NCI-H1092 (cell line): Measurements from ENCODE around the gene CENPP.
A peak's percentile ranks its signal among the peaks of the same experiment; 100 is the strongest.

Experiments
- DNase-seq: peaks from one replicate; lab custom pipeline; 2025; lab: John Stamatoyannopoulos, UW

CENPP gene

DNA sequence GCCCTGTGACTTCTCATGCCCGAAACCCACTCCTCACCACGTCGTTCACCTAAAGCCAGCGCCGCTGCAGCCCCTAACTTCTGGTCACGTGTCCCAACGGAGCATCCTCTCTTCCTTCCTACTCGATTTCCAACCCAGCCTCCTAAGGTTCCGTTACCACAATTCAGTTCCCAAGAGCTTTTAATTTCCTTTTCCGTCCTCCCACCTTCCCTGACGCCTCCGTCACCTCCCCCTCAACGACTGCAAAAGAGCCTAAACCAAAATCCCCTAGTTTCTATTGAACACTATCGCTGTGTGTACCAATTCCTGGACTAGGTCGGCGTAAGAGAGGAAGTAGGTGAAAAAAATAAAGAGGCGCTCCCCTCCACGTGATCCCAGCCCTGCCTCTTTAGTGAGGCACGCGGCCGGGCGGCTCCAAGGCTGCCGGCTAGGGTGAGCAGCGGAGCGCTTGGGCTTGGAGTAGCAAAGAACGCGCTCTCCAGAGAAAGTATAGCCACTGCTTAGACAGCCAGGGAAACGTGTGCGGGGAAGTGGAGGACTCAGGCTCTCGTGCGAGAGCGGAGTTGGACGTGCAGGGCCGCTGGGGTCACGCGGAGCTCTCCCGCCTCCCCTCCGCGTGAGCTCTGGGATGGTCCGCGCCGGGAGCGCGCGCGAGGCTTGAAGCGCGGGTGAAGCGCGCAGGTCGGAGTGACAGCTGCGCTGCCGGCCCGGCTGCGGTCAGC lies at the start of gene CENPP, which contains the start of gene NOL8:
CENPP (plus strand) TSS at position 685 of the 722 bp plus-strand sequence.
NOL8 (minus strand) TSS at position 82 of the 722 bp plus-strand sequence. CDS start 1,189 bp downstream, outside the sequence.
- peak; percentile 77 for DNase-seq

DNA sequence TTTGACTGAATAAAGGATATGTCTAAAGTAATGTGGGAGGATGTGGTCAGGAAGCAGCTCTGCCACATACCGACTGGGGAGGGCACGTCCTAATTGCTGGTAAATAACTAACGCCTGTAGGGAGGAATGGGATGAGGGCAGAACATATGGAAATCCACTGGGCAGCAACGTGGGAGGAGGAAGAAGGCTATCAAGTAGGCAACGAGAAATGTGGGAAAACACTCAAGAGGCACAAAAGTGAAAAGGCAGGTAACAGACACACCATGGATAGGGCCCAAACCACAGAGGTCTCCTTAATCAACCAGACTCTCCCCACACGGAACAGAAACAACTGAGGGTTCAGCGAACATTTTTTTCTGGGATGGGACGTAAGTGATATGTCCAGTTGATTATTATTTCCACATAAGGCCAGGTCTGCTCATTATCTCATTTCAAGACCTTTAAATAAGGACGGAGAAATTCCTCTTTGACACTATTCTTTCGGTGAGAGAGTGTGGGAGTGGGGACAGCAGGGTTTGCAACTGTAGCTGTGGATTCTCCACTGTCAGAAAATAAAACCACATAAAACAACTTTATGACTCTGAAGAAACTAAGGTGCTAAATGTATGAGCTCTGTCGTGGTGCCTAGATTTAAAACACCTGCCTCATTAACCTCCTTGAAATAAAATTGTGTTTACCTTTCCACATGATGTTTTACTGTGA lies 49.3 kb upstream of the CENPP start:
- DNase-seq = no peak

DNA sequence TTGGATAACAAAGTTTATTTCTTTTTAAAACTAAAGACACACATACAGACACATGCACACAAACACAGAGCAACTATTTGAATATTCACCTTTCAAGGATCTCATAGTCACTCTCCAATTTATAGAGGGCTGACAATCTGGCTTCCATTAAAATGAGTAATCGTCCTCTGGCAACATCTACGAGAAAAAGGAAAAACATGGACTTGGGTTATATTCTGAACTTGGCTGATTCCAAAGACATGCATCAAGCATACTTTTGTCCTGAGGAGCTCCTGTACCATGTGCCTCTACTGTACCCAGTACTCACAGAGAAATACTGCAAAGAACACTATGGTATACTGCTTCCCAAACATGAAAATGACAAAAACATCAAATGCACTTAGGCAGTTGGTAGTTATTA lies 47.6 kb upstream of the CENPP start:
- no peak for DNase-seq

DNA sequence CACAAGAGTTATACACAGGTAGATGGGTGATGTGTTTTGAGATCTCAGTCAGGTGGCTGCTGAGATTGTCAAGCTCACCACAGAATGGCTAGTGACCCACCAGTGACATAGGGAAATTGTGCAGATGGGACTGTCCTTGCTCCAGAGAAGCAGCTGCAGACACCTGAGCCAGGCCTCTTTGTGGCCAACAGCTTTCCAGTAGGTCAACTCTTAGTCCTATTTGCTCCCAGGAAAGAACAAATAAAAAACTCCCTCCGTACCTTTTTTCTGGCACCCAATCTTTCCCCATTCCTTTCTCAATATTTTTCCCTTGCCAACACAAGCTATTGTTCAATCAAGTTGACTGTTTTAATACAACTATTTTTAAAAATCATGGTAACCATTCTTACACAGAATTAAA lies 46.5 kb upstream of the CENPP start:
- DNase-seq = no peak

DNA sequence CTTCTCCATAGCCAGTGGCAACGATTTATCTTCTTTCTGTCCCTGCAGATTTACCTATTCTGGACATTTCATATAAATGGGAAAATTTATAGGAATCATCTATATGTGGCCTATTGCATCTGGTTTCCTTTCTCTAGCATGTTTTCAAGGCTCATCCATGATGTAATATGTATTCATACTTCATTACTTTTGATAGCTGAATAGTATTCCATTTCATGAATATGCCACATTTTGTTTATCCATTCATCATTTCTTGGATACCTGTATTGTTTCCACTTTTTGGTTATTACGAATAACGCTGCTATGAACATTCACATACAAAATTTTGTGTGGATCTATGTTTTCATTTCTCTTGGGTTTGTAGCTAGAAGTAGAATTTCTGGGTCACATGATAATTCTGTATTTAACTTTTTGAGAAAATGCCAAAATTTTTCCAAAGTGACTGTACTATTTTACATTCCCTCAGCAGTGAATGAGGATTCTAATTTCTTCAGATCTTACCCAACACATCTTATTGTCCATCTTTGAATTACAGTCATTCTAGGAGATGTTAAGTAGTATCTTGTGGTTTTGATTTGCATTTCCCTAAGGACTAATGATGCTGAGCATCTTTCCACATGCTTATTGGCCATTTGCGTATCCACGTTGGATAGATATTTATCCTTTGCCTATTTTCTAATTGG lies 35.9 kb upstream of the CENPP start:
- no peak for DNase-seq

DNA sequence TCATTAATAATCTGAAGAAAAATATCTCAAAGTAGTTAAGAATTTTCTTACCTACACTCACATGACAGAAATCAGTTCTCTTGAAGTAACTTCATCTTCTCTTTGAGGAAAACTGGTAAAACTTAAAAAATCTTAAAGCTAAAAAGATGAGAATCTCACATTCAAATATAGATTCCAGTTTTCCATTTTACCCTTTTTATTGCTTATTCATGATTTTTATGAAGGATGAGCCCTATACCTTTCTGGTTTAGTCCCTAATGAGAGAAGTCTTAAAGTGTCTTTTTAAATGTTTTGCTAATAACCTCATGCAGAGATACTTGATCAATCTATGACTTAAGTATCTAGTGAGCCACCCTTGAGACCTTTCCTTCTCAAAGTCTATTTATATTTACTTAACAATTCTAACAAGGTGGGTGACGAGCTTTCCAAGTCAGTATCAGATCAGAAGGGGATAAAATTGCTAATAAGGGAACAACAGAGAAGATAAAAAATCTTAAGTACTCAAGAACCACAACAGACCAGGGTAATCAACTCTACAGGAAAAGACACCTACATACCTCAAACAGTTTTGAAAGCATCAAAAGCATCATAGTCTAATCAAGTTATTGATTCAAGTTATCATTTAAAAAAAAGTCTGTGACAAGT lies 34.8 kb upstream of the CENPP start:
- DNase-seq = no peak

DNA sequence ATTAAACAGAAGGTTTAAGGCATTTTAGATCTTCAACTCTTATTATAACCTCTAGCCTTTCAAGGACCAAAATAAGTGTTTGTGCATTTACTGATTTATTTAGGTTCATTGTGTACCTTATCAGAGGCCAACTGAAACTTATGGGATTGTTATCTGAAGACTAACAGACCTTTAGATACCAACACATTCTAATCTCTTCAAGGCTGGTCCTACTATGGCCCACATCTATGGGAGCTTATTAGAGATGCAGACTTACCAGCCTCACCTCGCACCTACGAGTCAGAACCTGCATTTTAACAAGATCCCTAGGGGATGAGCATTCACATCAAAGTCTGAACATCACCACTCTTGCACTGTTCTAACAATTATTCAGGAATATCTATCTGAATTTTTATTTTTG lies 34.2 kb upstream of the CENPP start:
- no peak for DNase-seq

DNA sequence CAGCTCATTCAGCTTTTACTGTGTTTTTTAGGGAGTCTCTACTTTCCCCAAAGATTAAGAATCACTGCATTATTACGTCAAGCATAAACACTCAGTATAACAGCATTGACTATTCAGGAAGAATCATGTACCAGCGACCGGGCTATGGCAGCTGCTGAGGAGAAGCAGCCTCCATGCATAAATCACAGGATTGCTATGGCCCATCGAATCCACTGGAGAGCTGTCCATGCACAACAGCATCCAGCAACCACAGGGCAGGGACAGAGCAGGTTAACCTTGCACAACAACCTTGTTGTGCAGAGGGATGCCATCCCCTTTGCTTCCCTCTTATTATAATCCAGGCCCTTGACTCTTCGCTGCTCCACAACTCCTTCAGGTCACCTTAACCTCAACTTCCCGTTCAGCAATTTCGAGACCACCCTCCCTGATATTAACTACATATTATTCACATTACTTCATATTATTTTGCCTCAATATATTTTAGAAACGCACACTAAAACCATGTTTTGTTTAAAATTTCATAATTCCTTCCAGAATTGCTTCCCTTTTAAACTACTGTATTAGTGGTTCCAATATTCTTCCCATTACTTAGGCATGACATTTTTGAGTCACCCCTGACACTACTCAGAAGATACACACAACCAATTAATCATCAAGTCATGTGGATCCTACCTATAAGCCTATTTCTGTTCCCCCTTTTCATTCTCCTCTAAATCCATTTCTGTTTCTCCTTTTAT lies 33.2 kb upstream of the CENPP start:
- DNase-seq = no peak

DNA sequence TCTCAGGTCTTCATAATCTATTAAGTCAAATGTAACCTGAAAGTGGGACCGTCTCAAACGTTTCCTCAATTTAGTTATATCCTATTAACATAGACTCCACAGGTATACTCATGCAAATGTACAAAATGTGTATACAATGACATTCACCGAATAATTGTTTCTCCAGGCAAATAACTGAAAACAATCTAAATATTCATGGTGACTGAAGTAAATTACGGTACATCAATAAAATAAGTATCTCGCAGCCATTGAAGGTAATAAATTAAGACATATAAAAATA lies 32.7 kb upstream of the CENPP start:
- no peak for DNase-seq

DNA sequence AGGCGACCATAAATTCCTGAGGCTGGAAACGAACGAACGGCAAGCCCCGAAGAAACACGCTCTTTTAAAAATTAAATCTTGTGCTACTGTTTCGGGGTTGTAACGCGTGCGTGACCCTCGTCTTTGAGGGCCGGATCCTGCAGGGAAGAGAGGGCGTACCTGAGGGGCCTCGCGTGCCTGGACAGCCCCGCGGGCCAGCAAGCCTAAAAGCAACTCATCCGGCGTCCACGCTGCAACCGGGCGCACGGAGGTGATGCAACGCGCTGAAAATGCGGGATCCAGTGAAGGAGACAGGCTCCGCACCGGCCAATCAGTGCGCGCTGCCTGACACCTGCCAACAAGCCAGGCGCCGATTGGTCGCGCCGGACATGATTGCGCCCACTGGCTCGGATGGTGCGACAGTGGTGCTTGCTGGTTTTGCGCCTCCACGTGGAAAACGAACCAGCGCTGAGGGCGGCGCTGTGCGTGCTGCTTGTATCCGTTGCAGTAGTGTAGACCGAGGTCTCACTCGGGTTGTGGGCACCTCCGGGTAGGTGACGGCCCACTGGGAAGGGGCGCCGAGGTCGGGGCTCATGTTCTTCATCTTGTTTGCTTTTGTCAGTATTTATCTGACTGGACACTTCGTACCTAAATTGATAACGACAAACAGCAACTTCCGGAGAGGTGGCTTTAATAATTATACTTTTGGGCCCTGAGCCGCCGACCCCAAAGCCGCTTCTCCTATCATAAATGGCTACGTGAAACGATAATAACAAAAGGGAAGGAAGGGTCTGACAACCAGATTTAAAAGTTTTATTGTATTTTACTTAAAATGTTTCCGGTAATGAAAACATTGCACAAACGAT lies 32.1 kb upstream of the CENPP start, which contains the start of gene IARS1:
IARS1 (minus strand) TSS at position 246 of the 845 bp plus-strand sequence. CDS start 4,278 bp downstream, outside the sequence.
- peak; percentile 96 for DNase-seq

DNA sequence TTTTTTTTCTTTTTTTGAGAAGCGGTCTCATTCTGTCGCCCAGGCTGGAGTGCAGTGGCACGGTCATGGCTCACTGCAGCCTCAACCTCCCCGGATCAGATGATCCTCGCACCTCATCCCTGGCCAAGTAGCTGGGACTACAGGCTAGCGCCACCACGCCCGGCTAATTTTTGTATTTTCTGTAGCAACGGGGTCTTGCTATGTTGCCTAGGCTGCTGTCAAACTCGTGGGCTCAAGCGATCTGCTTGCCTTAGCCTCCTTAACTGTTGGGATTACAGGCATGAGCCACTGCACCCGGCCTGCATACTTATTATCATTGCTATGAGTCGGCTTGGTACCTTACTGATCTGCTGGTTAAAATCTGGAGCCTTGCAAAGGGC lies 31.5 kb upstream of the CENPP start:
- DNase-seq = no peak

DNA sequence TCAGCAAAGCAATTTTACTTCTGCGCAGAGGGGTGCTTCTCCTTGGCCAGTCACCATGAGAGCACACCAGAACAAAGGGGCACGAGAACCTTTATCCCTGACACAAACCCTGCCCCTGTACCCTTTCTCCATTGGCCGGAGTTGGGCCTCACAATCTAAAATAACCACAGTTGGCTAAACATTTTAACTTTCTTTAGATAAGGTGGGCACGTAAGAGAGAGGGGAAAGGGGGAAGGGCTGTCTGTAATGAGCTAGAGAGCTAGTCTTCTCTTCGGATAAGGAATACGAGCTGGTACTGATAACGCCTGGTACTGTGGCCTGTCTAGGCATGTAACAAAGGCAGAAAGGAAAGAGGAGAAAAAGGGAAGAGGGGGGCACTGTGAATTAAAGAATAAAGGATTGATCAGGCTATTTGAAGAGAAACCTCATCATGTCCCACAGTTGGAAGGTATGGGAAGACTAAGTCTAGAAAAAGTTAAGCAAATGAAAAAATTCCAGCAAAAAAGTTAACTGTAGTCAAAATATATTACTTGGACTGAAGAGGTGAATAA lies 30.4 kb upstream of the CENPP start:
- DNase-seq = no peak

DNA sequence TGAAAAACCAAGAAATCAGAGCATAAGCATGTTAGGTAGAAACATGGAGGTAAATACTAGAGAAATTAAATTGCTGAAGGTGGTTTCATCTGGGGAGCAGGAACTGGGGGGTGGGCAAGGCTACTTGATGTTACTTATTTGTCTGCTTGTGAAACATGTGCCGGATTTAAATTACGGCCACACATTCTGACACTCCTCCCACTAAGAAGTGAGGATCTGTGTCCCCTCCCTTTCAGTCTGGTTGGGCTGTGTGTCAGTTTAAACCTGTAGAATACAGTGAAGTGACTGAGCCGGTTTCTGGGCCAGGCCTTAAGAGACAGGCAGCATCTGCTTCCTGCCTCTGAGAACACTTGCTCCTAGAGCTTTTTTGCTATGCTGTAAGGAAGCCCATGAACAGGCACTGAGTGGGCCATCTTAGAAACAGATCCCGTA lies 29.9 kb upstream of the CENPP start:
- DNase-seq = no peak

DNA sequence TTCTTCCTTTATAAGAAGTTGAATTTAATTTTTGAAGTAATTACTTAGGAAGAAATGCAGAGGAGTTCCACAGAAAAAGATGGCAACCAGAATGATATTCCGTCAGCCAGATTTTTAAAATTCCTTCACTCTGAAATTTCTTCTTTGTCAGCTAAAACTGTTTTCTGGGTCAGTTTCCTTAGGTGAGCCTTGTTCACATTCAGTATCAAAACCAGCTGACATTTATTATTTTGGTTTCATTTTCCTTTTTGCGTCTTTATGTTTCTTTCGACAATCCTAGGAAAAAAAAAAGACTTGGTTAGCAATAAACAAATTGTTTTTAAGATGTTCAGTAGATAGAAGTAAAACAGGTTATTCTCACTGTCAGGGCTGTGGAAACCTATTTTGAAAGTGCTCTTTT lies 28.1 kb upstream of the CENPP start:
- DNase-seq = no peak

DNA sequence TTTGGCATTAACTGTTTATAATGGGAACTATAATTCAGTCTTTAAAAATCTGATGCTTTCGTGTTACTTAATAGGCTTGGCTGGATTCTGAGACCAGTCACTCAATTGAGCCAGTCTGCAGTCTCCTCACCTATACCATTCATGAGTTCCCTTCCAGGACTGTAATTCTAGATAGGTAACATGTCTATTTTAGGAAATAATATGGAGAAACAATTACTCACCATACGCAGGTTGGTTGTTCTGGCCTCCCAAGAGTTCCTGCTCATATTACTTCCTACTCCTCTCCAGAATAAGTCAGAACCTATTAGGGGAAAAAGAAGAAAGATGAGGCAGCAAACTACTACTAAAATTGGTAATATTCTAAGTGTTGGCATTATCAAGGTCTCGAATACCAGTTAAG lies 27.7 kb upstream of the CENPP start:
- DNase-seq = no peak

DNA sequence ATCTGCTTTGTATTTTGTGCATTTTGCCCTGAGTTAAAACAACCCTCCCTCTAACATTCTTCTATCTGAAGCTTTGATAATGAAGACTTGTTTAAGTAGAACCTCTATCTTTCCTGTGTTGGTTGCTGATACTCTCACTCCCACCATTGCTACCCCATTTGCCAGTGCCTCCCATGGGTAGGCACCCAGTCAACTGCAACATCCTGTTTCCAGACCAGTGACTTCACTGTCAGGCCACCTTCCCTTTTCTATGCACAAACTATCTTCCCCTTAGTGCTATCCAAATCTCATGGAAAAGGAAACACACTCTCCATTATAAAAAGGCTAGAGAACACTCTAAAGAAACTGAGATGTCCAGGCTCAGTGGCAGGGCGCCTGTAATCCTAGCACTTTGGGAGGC lies 26.6 kb upstream of the CENPP start:
- DNase-seq = no peak

DNA sequence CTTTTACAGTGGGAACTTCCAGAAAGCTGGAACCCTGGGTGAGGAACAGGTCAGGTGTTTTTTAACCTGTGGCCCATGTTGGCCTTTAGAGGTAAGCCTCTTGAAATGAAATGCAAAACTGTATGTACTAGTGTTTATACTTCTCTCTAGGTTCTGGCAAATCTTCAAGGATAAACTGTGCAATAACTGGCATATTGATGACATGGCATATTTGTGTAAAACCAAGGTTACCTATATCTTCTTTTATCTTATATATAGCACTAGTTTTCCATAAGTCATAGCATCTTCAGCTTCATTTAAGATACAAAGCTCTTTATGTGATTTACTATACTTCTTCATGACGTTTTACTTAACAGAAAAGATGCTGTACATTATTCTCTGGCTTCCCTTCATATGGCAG lies 24.8 kb upstream of the CENPP start:
- no peak for DNase-seq

DNA sequence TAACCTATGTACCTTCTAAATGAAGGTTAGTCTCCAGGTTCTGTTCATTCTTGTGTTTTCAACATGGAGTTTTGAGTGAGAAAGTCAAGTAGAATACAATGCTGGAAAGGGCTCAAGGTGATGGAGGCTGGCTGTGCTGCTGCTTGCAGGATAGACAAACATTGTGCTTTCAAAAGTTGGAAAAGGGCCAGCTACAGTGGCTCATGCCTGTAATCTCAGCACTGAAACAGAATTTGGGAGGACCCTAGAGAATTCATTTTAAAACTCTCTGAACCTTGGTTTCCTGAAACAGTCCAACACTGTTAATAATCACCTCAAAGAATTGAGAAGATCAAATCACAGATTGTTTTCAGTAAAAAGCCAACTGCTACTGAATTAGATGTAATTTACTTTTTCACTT lies 16.9 kb upstream of the CENPP start:
- DNase-seq = no peak

DNA sequence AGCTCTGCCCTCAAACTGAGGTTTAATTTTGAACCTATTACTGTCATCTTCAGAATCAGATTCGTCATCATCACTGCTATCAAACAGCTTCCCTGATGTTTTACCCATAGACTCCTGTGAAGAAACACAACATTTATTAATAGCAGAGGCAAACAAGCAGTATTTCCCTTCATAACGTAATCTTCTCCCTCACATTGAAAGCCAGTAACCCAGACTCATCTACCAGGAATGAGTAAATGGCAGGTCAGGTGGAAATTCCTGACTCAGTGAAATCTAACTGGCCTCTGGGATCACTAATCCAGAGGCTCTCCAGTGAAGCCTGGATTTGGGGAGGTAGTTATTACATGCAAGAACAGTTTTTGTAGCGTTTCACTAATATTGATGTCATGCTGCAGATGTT lies 15.2 kb upstream of the CENPP start:
- DNase-seq = no peak

DNA sequence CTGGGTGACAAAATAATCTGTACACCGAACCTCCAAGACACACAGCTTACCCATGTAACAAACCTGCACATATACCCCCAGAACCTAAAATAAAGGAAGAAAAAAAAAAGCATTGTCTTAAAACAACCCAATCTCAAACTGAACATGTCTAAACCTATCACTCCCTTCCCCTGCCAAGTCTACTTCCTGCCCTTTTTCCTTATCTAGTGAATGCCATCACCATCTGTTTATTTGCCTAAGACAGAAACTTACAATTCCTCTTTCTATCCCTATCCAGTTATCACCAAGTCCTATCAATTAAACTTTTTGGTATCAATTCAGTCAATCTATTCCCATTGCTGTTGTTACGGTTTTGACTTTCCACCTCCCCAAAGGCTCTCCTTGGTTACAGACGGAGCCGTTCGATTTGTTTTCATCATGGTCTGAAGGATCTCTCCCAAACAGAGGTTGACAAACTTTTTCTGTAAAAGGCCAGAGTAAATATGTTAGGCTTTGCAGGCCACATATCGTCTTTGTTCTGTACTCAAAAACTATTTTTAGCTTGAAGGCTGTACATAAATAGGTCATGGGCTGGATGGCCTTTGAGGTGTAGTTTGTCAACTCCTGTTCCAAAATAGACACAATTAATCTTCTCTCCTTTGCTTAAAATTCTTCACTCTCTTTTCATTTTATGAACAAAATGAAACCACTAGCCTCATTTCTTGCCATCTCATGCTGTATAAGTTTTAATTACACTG lies 12.7 kb upstream of the CENPP start:
- DNase-seq = no peak
